MM.1S (cell line): ENCODE measurements around the gene NFATC1.

ENCODE experiments used
- CTCF ChIP-seq: fragments of 300-600 bp; sonication (generic); IDR thresholded peaks from 2 replicates; pipeline ENCODE4 v1.5.1; 2016; ENCODE audit warnings: antibody characterized with exemption, low read length, mixed read lengths
- EZH2phosphoT487 ChIP-seq: fragments of 300-600 bp; sonication (generic); IDR thresholded peaks from 2 replicates; pipeline ENCODE4 v1.6.1; 2018; ENCODE audit warnings: antibody characterized with exemption, low read length

GRCh38 chr18:79532313-79533007 lies 136.7 kb downstream of the NFATC1 start:
- TF ChIP-seq CTCF (no peak), EZH2phosphoT487 (no peak)
